Choroid plexus epithelial cell (primary cell): Measurements from ENCODE around the gene MDM2.
A peak's percentile ranks its signal among the peaks of the same experiment; 100 is the strongest.

Source experiments
- DNase-seq: peaks from one replicate; pipeline ENCODE4 v3.0.0-alpha.2; 2010; ENCODE audit warnings: low read depth
- H3K4me3 ChIP-seq: 2 replicates; pipeline ENCODE4 v1.5.1; 2011; ENCODE audit warnings: low read depth, mild to moderate bottlenecking, control low read depth, low read length, moderate library complexity
- CTCF ChIP-seq: conservative IDR thresholded peaks from 2 replicates; pipeline ENCODE4 v1.5.1; 2011; ENCODE audit warnings: low read depth, mild to moderate bottlenecking, control low read depth, inconsistent platforms, low read length, moderate library complexity

MDM2 gene

DNA sequence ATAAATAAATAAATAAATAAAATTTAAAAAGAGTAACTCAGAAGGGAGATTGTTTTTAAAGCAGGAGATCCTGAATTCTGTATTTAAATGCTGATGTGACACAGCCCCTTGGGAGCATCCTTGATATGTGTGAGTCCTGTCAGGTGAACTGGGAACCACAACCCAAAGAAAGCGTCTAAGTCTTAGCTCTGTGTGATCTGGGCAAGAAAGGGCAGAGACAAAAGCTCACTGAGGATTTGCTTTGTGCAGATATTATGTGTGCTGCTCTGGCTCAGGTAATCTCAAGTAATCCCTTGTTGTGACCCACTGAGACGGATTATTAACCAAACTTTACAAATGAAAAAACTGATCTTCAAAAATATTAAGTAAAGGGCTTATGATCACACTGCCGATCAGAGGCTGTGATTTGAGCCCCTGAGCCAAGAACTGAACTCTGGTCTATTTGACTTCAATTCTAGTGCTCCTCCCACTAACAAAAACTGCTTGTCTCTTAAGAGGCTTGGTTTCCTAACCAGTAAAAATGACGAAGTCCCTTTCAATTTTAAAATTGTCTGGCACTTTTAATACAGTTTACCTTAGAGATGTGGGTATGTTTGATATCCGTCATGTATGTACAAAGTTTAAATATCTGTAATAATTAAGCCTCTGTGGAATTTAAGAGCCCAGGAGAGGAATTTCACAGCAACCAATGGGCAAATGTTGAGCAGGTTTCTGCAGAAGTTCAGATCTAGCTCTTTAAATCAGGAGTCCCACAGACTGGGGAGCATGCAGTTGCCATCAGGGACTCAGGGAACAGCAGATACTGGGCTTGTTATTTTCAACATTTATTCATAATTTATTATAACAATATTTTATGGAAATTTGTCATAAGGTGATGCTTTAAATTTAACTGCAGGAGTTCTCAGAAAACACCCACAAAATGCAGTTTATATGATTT is 78.9 kb downstream of the MDM2 start:
- no peak for DNase-seq
- H3K4me3 ChIP-seq, result no peak overlapping the region
- no peak for TF ChIP-seq CTCF

- H3K4me3 ChIP-seq, result no peak overlapping the region
- DNase-seq, result no peak
- TF ChIP-seq CTCF, result no peak
These were observed 79.7 kb downstream of the MDM2 start for GRCh38 chr12:68887641-68888040.

GRCh38 chr12:68888243-68888642 is 80.3 kb downstream of the MDM2 start:
- H3K4me3 ChIP-seq, result no peak overlapping the region
- DNase-seq, result no peak
- TF ChIP-seq CTCF, result no peak

GRCh38 chr12:68890701-68891113 is 82.7 kb downstream of the MDM2 start:
- DNase-seq, result peak; percentile 65
- H3K4me3 ChIP-seq, result no peak overlapping the region
- no peak for TF ChIP-seq CTCF

DNA sequence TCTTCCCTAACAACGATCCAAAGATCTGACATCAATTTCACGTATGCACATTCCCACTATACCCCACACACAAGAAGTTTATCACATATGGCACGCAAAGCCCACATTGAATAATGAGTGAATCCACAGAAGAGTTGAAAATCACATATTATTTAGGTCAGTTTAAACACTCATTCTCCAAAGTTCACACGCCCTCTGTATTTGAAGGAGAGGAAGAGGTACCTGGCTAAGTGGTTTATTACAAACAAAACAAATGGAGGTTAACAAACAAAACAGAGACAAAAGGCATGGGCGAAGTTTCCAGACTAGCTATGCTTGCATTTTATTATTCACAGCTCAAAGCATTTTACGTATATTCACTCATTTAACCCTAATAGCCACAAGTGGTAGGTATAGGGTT is 83.2 kb downstream of the MDM2 start:
- no peak for TF ChIP-seq CTCF
- DNase-seq, result no peak

GRCh38 chr12:68893201-68893600 is 85.2 kb downstream of the MDM2 start:
- no peak for TF ChIP-seq CTCF
- no peak for DNase-seq
- H3K4me3 ChIP-seq, result no peak overlapping the region

More for the DNA sequence above, 83.2 kb downstream of the MDM2 start:
- H3K4me3 ChIP-seq, result no peak overlapping the region

DNA sequence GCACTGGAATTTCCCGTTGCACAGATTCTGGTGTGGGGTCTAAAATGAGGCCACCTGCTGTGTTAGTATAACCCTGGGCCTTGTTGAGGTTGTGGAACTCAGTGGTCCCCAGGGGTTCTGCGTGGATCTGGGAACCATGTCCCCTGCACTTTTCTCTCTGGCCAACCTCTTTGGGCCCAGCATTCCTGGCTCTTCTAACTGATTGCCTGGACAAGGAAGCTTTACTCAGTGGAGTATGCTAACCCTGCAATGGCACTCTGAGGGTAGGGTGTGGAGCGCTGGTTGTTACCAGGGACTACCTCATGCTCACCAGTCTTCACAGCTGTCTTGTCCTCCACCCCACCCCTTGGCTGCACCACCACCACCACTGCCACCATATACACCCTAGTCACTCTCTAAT is 85.8 kb downstream of the MDM2 start:
- TF ChIP-seq CTCF, result no peak
- no peak for DNase-seq
- no peak overlapping the region for H3K4me3 ChIP-seq
